SK-N-SH (cell line): ENCODE measurements around the gene CLDN9.

Experiments
- EP300 ChIP-seq, 2 experiments: IDR thresholded peaks; 2 replicates each; pipeline versions ENCODE4 v1.4.0 to v1.6.1; 2012; ENCODE audit warnings: borderline replicate concordance in 1 of 2, low read depth in 1 of 2, low read length in 1 of 2
- EZH2phosphoT487 ChIP-seq: fragments of 200-600 bp; sonication (generic); IDR thresholded peaks from 2 replicates; pipeline ENCODE4 v1.6.1; 2017; ENCODE audit warnings: low read depth, mixed run types, mild to moderate bottlenecking, antibody characterized with exemption, moderate library complexity, borderline replicate concordance
- FOXM1 ChIP-seq: IDR thresholded peaks from 2 replicates; pipeline ENCODE4 v1.4.0; 2012; ENCODE audit warnings: low read depth, mild to moderate bottlenecking
- GATA2 ChIP-seq: sonication (generic); formaldehyde crosslinking; IDR thresholded peaks from 2 replicates; pipeline ENCODE4 v1.5.0; 2020; ENCODE audit warnings: mild to moderate bottlenecking, missing genetic modification reagents
- MEF2A ChIP-seq: IDR thresholded peaks from 2 replicates; pipeline ENCODE4 v1.4.0; 2012; ENCODE audit warnings: low read depth, borderline replicate concordance
- POLR2AphosphoS5 ChIP-seq: IDR thresholded peaks from 2 replicates; pipeline ENCODE4 v1.6.1; 2012; ENCODE audit warnings: low read depth, low read length
- RAD21 ChIP-seq: IDR thresholded peaks from 2 replicates; pipeline ENCODE4 v1.6.1; 2012; ENCODE audit warnings: mild to moderate bottlenecking, low read length
- USF1 ChIP-seq: IDR thresholded peaks from 2 replicates; pipeline ENCODE4 v1.4.0; 2012; ENCODE audit warnings: low read depth, borderline replicate concordance

DNA sequence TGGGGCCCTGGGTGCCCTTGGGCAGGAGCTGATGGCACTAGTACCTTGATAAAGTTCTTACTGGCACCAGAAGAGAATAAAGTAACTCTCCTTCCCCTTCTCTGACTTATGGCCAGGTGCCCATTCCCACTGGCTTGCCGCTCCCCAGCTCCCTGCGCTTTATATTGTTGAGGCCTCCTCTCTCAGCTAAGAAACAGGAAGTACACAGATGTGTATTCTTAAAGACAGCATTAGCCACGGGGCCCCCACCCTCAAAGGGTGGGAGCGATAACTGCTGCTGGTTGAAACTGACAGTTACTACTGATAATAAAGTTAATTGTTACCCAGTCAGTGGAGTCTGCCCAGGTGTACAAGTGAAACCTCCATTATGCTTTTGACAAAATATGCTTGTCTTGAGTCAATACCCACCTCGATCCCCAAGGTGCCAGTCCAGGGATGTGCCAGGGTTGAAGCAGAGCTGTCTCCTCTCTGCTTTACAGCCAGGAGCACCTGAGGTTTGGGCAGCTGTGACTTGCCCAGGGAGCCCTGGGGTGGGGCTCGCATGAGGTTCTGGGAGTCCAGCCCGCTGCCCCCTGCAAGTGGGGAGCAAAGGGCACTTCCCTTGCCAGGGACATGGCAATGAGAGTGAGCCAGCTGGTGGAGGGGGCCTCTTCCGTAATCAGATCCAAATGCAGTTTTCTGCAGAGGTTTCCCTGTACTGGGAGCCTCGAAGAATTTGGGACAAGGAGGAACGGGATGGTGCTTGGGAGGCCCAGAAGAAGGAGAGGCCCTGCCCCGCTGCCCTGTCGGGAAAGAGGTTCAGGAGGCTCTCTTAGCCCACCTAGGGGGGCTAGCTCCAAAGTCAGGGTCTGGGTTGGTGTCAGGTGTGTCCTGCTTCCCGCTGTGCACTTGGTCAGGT is 5.4 kb upstream of the CLDN9 start:
- no peak for TF ChIP-seq POLR2AphosphoS5
- TF ChIP-seq GATA2 (CRISPR knock-in tag) = no peak
- TF ChIP-seq RAD21 = no peak
- TF ChIP-seq EP300 (IDR thresholded peaks at IDR 0.05; ENCODE audit: borderline replicate concordance in 1 of 2, low read depth in 1 of 2, low read length in 1 of 2) = no peak
- TF ChIP-seq USF1 = no peak
- TF ChIP-seq FOXM1 = no peak
- TF ChIP-seq EZH2phosphoT487 = no peak
- no peak for TF ChIP-seq MEF2A
